Activated effector memory CD4-positive, alpha-beta T cell treated with anti-CD3 and anti-CD28 coated beads, Interleukin-2, amount 50 U/mL, for 16 hours (primary cell): Measurements from ENCODE around the gene ARID3A.

Experiments used
- DNase-seq: peaks from one replicate; pipeline ENCODE4 v3.0.0-alpha.2; 2020

ARID3A gene

GRCh38 chr19:1006711-1007398 lies 81.0 kb downstream of the ARID3A start:
- DNase-seq: no peak

GRCh38 chr19:1007399-1008251 lies 81.8 kb downstream of the ARID3A start:
- DNase-seq: no peak

- no peak for DNase-seq
Measured at GRCh38 chr19:1008268-1009040, 82.6 kb downstream of the ARID3A start.

GRCh38 chr19:1009041-1009980 lies 83.5 kb downstream of the ARID3A start:
- no peak for DNase-seq

GRCh38 chr19:1009981-1010538 lies 84.2 kb downstream of the ARID3A start:
- DNase-seq: no peak

- no peak for DNase-seq
Measured at GRCh38 chr19:1010586-1011510, 85.0 kb downstream of the ARID3A start.

GRCh38 chr19:1011831-1012333 lies 86.0 kb downstream of the ARID3A start:
- DNase-seq: no peak

- no peak for DNase-seq
Measured at GRCh38 chr19:1012334-1012733, 86.5 kb downstream of the ARID3A start.

GRCh38 chr19:1013218-1013617 lies 87.4 kb downstream of the ARID3A start:
- DNase-seq: no peak

- no peak for DNase-seq
Measured at GRCh38 chr19:1014161-1015060, 88.6 kb downstream of the ARID3A start.

GRCh38 chr19:1015061-1015781 lies 89.4 kb downstream of the ARID3A start:
- DNase-seq: no peak

- DNase-seq: no peak
Measured at GRCh38 chr19:1015782-1016646, 90.2 kb downstream of the ARID3A start.

- no peak for DNase-seq
Measured at GRCh38 chr19:1016647-1017114, 90.8 kb downstream of the ARID3A start.

- DNase-seq: no peak
Measured at GRCh38 chr19:1017115-1017905, 91.5 kb downstream of the ARID3A start.

- DNase-seq: no peak
Measured at GRCh38 chr19:1017906-1018305, 92.1 kb downstream of the ARID3A start.

- DNase-seq: no peak
Measured at GRCh38 chr19:1018393-1018792, 92.6 kb downstream of the ARID3A start.
